Measurements from ENCODE around the gene VAT1L.
A peak's percentile ranks its signal among the peaks of the same experiment; 100 is the strongest.

DNA sequence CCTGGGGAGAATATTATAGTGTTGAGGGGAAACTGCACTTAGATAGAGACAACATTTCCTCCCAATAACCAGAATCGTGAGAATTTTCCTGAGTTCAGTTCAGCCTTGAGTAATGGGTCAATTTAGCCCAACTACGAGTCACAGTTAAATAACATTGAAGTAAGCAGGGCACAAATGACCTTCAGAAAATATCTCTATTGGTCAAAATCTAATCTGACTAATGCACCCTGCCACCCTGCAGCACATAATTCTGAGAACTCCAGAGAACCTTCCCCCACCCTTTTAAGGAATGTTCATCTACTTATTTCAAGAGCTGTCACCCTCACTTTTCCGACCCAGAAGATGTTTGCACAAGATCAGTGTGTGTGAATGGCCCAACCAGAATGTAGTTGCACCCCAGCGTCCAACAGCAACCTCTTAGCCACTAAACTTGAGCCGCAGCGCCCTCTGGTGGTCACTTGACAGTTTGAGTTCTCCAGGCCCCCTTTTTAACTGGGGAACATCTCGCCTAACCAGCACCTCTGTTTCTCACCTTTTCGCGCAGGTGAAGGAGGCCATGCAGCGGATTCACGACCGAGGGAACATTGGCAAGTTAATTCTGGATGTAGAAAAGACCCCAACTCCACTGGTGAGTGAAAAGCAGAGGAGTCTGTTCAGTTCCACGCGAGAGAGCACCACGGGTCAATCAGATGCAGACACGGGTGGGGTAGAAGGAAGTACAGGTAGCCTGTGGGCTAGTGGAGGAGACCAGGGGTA lies 183.1 kb downstream of the VAT1L start:
- TF ChIP-seq, protein P1, sequence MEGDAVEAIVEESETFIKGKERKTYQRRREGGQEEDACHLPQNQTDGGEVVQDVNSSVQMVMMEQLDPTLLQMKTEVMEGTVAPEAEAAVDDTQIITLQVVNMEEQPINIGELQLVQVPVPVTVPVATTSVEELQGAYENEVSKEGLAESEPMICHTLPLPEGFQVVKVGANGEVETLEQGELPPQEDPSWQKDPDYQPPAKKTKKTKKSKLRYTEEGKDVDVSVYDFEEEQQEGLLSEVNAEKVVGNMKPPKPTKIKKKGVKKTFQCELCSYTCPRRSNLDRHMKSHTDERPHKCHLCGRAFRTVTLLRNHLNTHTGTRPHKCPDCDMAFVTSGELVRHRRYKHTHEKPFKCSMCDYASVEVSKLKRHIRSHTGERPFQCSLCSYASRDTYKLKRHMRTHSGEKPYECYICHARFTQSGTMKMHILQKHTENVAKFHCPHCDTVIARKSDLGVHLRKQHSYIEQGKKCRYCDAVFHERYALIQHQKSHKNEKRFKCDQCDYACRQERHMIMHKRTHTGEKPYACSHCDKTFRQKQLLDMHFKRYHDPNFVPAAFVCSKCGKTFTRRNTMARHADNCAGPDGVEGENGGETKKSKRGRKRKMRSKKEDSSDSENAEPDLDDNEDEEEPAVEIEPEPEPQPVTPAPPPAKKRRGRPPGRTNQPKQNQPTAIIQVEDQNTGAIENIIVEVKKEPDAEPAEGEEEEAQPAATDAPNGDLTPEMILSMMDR (IDR thresholded peaks at IDR 0.05) = peak; percentile 78
- TF ChIP-seq EZH2 (IDR thresholded peaks at IDR 0.05; ENCODE audit: borderline replicate concordance, insufficient read depth, low read depth, low read length, poor library complexity, severe bottlenecking) = no peak

Data from B cell (primary cell).